HG03469 (cell line): ENCODE results near the gene SRSF7.
"Not testable (repeated sequence)": the region's sequence is repeated elsewhere in the genome, so short reads cannot be mapped to it uniquely, and the experiment has no call there.

Source experiments
- ATAC-seq: cut with Tn5 transposase; IDR thresholded peaks from one replicate; pipeline ENCODE4 v1.9.1; 2021; ENCODE audit warnings: mild to moderate bottlenecking, moderate library complexity, moderate number of reproducible peaks; ENCODE audit not compliant: unreplicated experiment

The SRSF7 gene

GRCh38 chr2:38754506-38754905, 3.3 kb upstream of the SRSF7 start:
- ATAC-seq, result no peak

- ATAC-seq, result no peak
Measured at GRCh38 chr2:38754049-38754448, 2.9 kb upstream of the SRSF7 start.

GRCh38 chr2:38751596-38752410, 642 bp upstream of the SRSF7 start:
- no peak for ATAC-seq

- ATAC-seq, result no peak
Measured at GRCh38 chr2:38750011-38750890, 910 bp downstream of the SRSF7 start.

GRCh38 chr2:38748943-38749804, 2.0 kb downstream of the SRSF7 start:
- ATAC-seq, result no peak

- no peak for ATAC-seq
Measured at GRCh38 chr2:38748391-38748790, 2.8 kb downstream of the SRSF7 start.

- ATAC-seq, result no peak
Measured at GRCh38 chr2:38747819-38748218, 3.3 kb downstream of the SRSF7 start.

- ATAC-seq, result no peak
Measured at GRCh38 chr2:38747007-38747424, 4.1 kb downstream of the SRSF7 start.

GRCh38 chr2:38745267-38745666, 5.9 kb downstream of the SRSF7 start:
- ATAC-seq, result no peak

GRCh38 chr2:38744399-38744780, 6.8 kb downstream of the SRSF7 start:
- no peak for ATAC-seq

GRCh38 chr2:38743672-38744398, 7.3 kb downstream of the SRSF7 start:
- ATAC-seq, result no peak

- ATAC-seq, result no peak
Measured at GRCh38 chr2:38742797-38743559, 8.2 kb downstream of the SRSF7 start.

- ATAC-seq, result no peak
Measured at GRCh38 chr2:38740851-38741731, 10.1 kb downstream of the SRSF7 start.

GRCh38 chr2:38739524-38739923, 11.6 kb downstream of the SRSF7 start:
- ATAC-seq, result no peak

- ATAC-seq, result no peak
Measured at GRCh38 chr2:38737925-38738324, 13.2 kb downstream of the SRSF7 start.

- not testable (repeated sequence) for ATAC-seq
Measured at GRCh38 chr2:38737000-38737698, 14.0 kb downstream of the SRSF7 start.

GRCh38 chr2:38735999-38736320, 15.2 kb downstream of the SRSF7 start:
- no peak for ATAC-seq
